Fibroblast of the aortic adventitia (primary cell): ENCODE results near the gene MAB21L4. TPM values are rescaled to one million over a fixed set of nuclear protein-coding genes. Genes with fewer than 3 reads are reported as not detected.

Experiments used
- DNase-seq: peaks from one replicate; pipeline ENCODE4 v3.0.0-alpha.2; 2010; ENCODE audit warnings: low read depth
- H3K4me3 ChIP-seq: 2 replicates; pipeline ENCODE4 v1.5.1; 2011; ENCODE audit warnings: low read depth, mild to moderate bottlenecking, control low read depth, low read length, moderate library complexity
- CTCF ChIP-seq: IDR thresholded peaks from 2 replicates; pipeline ENCODE4 v1.5.1; 2011; ENCODE audit warnings: mild to moderate bottlenecking, low read length, control low read depth, inconsistent platforms; ENCODE audit not compliant: insufficient read depth
- total RNA-seq: library from RNA; depleted of rRNA; stranded (reverse); fragments of >200 nt; gene quantifications from 2 replicates; pipeline ENCODE4 v1.2.3, GENCODE V29; 2012; ENCODE audit warnings: low replicate concordance

Gene MAB21L4
- total RNA-seq, 1 donor = not detected

- DNase-seq = no peak
- no peak for TF ChIP-seq CTCF
- H3K4me3 ChIP-seq = no peak overlapping the region
These were observed 36.7 kb upstream of the MAB21L4 start for GRCh38 chr2:240932724-240933047.

GRCh38 chr2:240932001-240932723 lies 36.2 kb upstream of the MAB21L4 start:
- H3K4me3 ChIP-seq = no peak overlapping the region
- no peak for TF ChIP-seq CTCF
- DNase-seq = no peak

GRCh38 chr2:240931319-240931949 lies 35.5 kb upstream of the MAB21L4 start:
- no peak for DNase-seq
- TF ChIP-seq CTCF = no peak
- no peak overlapping the region for H3K4me3 ChIP-seq

GRCh38 chr2:240930631-240931318 lies 34.8 kb upstream of the MAB21L4 start:
- H3K4me3 ChIP-seq = no peak overlapping the region
- no peak for TF ChIP-seq CTCF
- DNase-seq = no peak

DNA sequence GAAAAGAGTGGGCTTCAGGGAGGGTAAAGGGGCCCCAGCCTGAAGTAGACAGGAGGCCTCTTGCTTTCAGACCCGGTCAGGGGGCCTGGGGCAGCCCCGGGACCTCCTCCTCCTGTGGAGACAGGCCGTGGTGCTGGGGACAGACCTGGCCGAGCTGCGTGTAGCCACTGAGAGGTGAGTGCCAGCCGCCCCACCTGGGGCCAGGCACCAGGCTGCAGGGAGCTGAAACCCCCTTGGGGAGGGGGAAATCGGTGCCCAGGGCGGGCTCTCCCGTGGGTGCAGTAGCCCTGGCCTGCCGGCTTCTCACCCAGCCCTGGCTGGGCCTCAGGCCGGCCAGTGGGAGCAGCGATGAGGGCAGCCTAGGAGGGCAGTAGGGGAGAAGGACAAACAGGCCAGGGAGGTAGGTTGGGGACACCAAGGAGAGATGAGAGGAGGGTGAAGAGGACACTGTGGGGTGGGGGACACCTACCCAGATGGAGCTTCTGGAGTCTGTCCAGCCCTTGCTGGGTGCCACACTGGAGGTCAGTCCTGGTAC lies 34.2 kb upstream of the MAB21L4 start:
- TF ChIP-seq CTCF = no peak
- no peak for DNase-seq
- no peak overlapping the region for H3K4me3 ChIP-seq

DNA sequence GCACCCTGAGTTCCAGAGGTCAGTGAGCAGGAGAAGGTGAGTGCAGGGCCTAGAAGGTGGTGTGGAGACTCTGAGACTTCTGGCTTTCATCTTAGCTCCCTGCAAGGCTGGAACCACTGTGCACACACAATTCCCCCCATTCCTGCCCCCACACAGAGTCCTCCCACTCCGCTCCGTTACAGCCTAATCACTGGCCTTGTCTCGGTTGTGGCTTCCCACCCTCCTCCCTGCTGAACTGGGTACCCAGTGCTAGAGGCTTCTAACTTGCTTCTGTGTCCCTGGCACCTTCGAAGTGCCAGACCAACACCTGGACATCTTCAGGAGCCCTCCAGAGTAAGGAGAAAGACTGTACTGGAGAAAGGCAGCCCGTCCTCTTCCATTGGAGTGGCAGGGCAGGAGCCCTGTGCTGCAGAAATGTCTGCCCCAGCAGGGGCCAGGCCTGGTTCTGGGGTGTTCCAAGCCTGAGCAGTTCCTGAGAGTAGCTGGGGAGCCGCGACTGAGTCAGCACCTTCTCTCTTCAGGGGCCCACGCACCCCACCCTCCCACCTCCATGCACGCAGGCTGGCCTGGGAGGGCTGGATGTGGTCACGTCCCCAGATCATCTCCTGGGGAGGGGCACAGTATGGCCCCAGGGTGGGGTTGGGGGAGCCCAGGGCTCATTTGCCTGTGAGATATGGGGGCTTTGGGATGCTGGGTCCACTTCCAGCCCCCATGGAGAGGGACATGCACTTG lies 33.6 kb upstream of the MAB21L4 start:
- H3K4me3 ChIP-seq = no peak overlapping the region
- no peak for DNase-seq
- TF ChIP-seq CTCF = no peak
